Keratinocyte (primary cell): ENCODE data around the gene CALM1. TPM values are rescaled to one million over a fixed set of nuclear protein-coding genes. Genes with fewer than 3 reads are reported as not detected.

Experiments used
- DNase-seq: peaks from one replicate; pipeline ENCODE4 v3.0.0-alpha.2; 2011; ENCODE audit warnings: low read depth, missing footprints, low spot score
- FAIRE-seq: peaks from 2 replicates; lab custom pipeline; 2011; peaks lifted over from hg19 to GRCh38; lab: Jason Lieb, UNC
- H2AFZ ChIP-seq: 2 replicates; pipeline ENCODE4 v1.6.0; 2012; ENCODE audit warnings: low read length, control low read depth, inconsistent platforms; ENCODE audit not compliant: control insufficient read depth
- H3K27ac ChIP-seq: 2 replicates; pipeline ENCODE4 v1.5.1; 2011; ENCODE audit warnings: low read length; ENCODE audit not compliant: control insufficient read depth, insufficient read depth
- H3K27me3 ChIP-seq: 3 replicates; pipeline ENCODE4 v1.6.0; 2011; ENCODE audit warnings: low read length; ENCODE audit not compliant: control insufficient read depth, insufficient read depth; ENCODE audit errors: extremely low read depth
- H3K36me3 ChIP-seq, 2 experiments: 2 replicates in 1 of 2; 3 replicates in 1 of 2; pipeline ENCODE4 v1.5.1; 2011; ENCODE audit warnings: low read length in 2 of 2, mild to moderate bottlenecking in 1 of 2; ENCODE audit not compliant: control insufficient read depth in 2 of 2, insufficient read depth in 2 of 2; ENCODE audit errors: extremely low read depth in 1 of 2
- H3K4me1 ChIP-seq: 3 replicates; pipeline ENCODE4 v1.5.1; 2011; ENCODE audit warnings: low read length; ENCODE audit not compliant: control insufficient read depth, insufficient read depth; ENCODE audit errors: extremely low read depth
- H3K4me2 ChIP-seq: 3 replicates; pipeline ENCODE4 v1.6.0; 2011; ENCODE audit warnings: low read depth, low read length; ENCODE audit not compliant: control insufficient read depth, insufficient read depth; ENCODE audit errors: extremely low read depth
- H3K4me3 ChIP-seq, 3 experiments: fragments of 200-600 bp in 1 of 3; sonication (generic) in 1 of 3; 2 replicates in 2 of 3; 3 replicates in 1 of 3; pipeline ENCODE4 v1.5.1; 2011 to 2016; ENCODE audit warnings: low read length in 3 of 3, mild to moderate bottlenecking in 3 of 3, control low read depth in 2 of 3, inconsistent platforms in 1 of 3, low read depth in 1 of 3, mixed read lengths in 1 of 3, mixed run types in 1 of 3, moderate library complexity in 1 of 3; ENCODE audit not compliant: control insufficient read depth in 2 of 3, insufficient read depth in 2 of 3; ENCODE audit errors: extremely low read depth in 1 of 3
- H3K79me2 ChIP-seq: 2 replicates; pipeline ENCODE4 v1.6.0; 2012; ENCODE audit warnings: low read length; ENCODE audit not compliant: control insufficient read depth, insufficient read depth
- H3K9ac ChIP-seq: 3 replicates; pipeline ENCODE4 v1.6.0; 2011; ENCODE audit warnings: low read length; ENCODE audit not compliant: control insufficient read depth, insufficient read depth; ENCODE audit errors: extremely low read depth
- H3K9me1 ChIP-seq: 3 replicates; pipeline ENCODE4 v1.6.0; 2011; ENCODE audit warnings: low read length; ENCODE audit not compliant: control insufficient read depth, insufficient read depth; ENCODE audit errors: extremely low read depth
- H3K9me3 ChIP-seq: 2 replicates; pipeline ENCODE4 v1.5.1; 2012; ENCODE audit warnings: low read depth, low read length; ENCODE audit not compliant: control insufficient read depth
- H4K20me1 ChIP-seq: 3 replicates; pipeline ENCODE4 v1.6.0; 2011; ENCODE audit warnings: low read length; ENCODE audit not compliant: control insufficient read depth, insufficient read depth; ENCODE audit errors: extremely low read depth
- CTCF ChIP-seq, 3 experiments: IDR thresholded peaks in 1 of 3; conservative IDR thresholded peaks in 1 of 3; optimal IDR thresholded peaks in 1 of 3; 2 replicates in 2 of 3; 3 replicates in 1 of 3; pipeline versions ENCODE3 to v1.5.1; 2011; ENCODE audit warnings: low read length in 3 of 3, mild to moderate bottlenecking in 3 of 3, moderate library complexity in 2 of 3, control low read depth in 1 of 3, inconsistent platforms in 1 of 3; ENCODE audit not compliant: insufficient read depth in 2 of 3; ENCODE audit errors: extremely low read depth in 1 of 3
- EZH2 ChIP-seq: IDR thresholded peaks from one replicate; pipeline ENCODE4 v1.6.1; 2012; ENCODE audit warnings: inconsistent platforms, mild to moderate bottlenecking, low read length, moderate library complexity
- dilution Hi-C: fragments of 300-500 bp; cut with MboI; formaldehyde crosslinking; loops from one replicate; pipeline ENCODE4 v1.7.0; 2020; ENCODE audit warnings: low sequenced_read_pairs; ENCODE audit not compliant: extremely low pct_ligation_motif_present
- polyA plus RNA-seq, 5 experiments: library from polyadenylated mRNA; depleted of rRNA in 3 of 5; stranded (reverse) in 3 of 5; stranded (forward) in 1 of 5; unstranded in 1 of 5; fragments of >200 nt; gene quantifications; 1 replicate in 1 of 5; 2 replicates in 3 of 5; 3 replicates in 1 of 5; pipeline versions ENCODE4 v1.2.1 to v1.2.3, GENCODE V29; 2011 to 2012; ENCODE audit warnings: missing spikeins in 2 of 5, low read depth in 1 of 5, low replicate concordance in 1 of 5

The CALM1 gene
- polyA plus RNA-seq, 1 donor (not counting 4 experiments of a cell fraction or from before 2014, with no cell fraction given) = 575 TPM

GRCh38 chr14:90421632-90422020 is 24.8 kb downstream of the CALM1 start:
- no peak overlapping the region for H2AFZ ChIP-seq
- H3K9ac ChIP-seq = no peak overlapping the region
- no peaks in the 10 kb centered on the region for H4K20me1 ChIP-seq
- no peaks in the 10 kb centered on the region for H3K9me3 ChIP-seq
- DNase-seq (no peak), FAIRE-seq (no peak)
- peaks cover 16% of the 10 kb centered on the region for H3K4me1 ChIP-seq
- dilution Hi-C loops = no loop called here
- H3K4me2 ChIP-seq = no peak overlapping the region
- H3K27me3 ChIP-seq = no peaks in the 10 kb centered on the region
- no peak overlapping the region for H3K4me3 ChIP-seq
- no peaks in the 10 kb centered on the region for H3K36me3 ChIP-seq
- no peak overlapping the region for H3K27ac ChIP-seq
- no peaks in the 10 kb centered on the region for H3K79me2 ChIP-seq
- TF ChIP-seq CTCF (optimal IDR thresholded peaks at IDR 0.05 in 1 of 3, IDR thresholded peaks at IDR 0.05 in 1 of 3, conservative IDR thresholded peaks at IDR 0.05 in 1 of 3; ENCODE audit: extremely low read depth in 1 of 3, insufficient read depth in 2 of 3, low read length in 3 of 3) = no peak
- no peak for TF ChIP-seq EZH2
- H3K9me1 ChIP-seq = no peaks in the 10 kb centered on the region

DNA sequence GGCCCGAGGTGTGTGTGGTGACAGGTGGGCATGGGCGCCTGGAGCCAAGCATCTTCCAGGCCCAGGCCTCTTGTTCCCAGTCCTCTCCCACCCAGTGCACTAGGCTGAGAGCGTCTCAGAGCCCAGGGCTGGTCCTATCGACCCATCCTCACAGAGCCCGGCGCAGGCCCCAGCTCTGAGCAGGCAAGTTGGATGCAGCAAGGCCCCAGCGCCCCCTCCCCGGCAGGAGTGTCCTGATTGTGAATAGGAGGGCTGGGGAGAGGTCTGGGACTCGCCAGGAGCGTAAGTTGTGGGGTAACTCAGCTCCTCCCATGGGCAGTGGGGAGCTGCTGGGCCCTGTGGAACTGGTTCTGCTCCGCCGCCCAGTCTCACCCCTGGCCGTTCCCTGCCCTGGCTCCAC is 26.3 kb downstream of the CALM1 start:
- dilution Hi-C loops = no loop called here
- FAIRE-seq = no peak

More for the DNA sequence above, 26.3 kb downstream of the CALM1 start:
- Histone ChIP-seq H3K9me1 (no peaks in the 10 kb centered on the region), H2AFZ (no peak overlapping the region), H3K4me3 (no peak overlapping the region), H3K4me1 (peaks cover 15% of the 10 kb centered on the region), H3K27ac (no peak overlapping the region), H3K9me3 (no peaks in the 10 kb centered on the region), H3K79me2 (no peaks in the 10 kb centered on the region), H4K20me1 (no peaks in the 10 kb centered on the region), H3K9ac (no peak overlapping the region), H3K27me3 (no peaks in the 10 kb centered on the region), H3K36me3 (no peaks in the 10 kb centered on the region), H3K4me2 (no peak overlapping the region)
- TF ChIP-seq CTCF (optimal IDR thresholded peaks at IDR 0.05 in 1 of 3, IDR thresholded peaks at IDR 0.05 in 1 of 3, conservative IDR thresholded peaks at IDR 0.05 in 1 of 3; ENCODE audit: extremely low read depth in 1 of 3, insufficient read depth in 2 of 3, low read length in 3 of 3) (no peak), EZH2 (no peak)
- DNase-seq = no peak
